Fibroblast of mammary gland (primary cell): ENCODE measurements around the gene TRPM3.

ENCODE experiments used
- DNase-seq: peaks from one replicate; pipeline ENCODE4 v3.0.0-alpha.2; 2010; ENCODE audit warnings: low read depth
- H3K4me3 ChIP-seq: 2 replicates; pipeline ENCODE4 v1.5.1; 2011; ENCODE audit warnings: low read depth, mild to moderate bottlenecking, low read length, moderate library complexity; ENCODE audit not compliant: control insufficient read depth
- TF ChIP-seq, protein P1 (sequence below): conservative IDR thresholded peaks from 2 replicates; pipeline ENCODE4 v1.5.1; 2011; ENCODE audit warnings: low read depth, low read length, inconsistent platforms; ENCODE audit not compliant: control insufficient read depth, insufficient read depth

TRPM3 gene

DNA sequence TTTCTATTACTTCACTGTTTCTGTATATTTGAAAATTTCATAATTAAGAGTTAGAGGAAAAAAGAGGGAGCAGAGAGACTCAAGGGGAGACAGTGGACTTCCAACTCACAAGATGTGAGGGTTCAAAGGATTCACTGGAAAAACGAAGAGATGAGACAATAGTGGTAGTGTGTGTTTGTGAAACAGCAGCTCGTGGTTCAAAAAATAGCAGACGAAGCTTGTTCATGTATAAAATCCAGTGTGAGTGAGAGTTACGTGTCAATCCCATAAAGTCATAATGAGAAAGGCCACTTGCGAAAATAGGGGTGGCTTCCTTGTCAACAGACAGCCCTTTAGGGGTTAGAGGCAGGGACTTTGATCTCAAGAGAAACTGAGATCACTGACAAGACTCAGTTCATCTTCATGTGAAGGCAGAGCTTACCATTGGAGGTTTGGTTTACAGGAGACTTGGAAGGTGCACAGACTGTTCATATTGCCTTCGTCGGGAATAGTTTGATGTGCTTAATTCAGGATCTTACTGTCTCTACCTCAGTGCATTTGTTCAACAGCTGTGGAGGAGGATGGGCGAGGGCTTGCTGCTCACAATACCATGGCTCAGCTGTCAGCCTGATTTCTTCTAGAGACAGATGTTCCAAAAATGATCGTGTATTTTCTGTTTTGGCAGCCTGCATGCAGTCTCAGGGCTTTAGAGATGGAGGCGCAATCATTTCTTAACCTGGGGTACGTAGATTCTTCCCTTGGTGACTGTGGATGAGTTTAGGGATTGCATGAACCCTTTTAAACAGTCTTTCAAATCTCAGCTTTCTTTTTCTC lies 601.3 kb downstream of the TRPM3 start:
- DNase-seq, result no peak
- H3K4me3 ChIP-seq, result no peak overlapping the region

DNA sequence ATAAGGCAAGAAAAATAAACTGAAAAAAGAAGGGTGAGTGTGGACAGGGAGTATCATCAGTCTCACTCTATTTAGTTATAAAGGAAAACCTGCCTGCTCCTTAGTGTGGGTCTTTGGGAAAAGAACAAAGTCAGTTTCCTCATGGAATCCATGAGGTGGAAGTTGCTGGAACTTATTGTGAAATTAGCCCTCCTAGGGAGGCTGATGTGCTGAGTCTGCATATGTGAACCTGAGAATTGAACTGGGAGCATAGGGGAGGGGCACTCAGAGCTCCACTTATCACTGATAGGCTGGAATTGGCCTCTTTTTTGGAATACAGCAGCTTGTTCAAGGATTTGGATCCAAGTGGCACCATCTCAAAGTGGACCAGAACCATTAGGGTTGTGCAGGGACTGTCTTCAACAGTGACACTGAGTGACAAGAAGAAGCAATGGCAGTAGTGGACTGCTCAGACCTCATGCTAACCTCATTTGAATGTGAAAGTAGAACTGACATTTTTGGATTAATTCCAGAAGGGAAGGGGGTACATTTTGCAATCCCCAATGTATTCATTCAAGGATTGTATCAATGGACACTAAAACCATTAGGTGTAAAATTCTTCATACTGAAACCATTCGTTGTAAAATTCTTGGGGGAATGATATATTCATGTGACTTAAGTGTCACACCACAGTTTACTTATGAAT lies 603.4 kb downstream of the TRPM3 start:
- DNase-seq, result peak; percentile 51
- TF ChIP-seq, protein P1, sequence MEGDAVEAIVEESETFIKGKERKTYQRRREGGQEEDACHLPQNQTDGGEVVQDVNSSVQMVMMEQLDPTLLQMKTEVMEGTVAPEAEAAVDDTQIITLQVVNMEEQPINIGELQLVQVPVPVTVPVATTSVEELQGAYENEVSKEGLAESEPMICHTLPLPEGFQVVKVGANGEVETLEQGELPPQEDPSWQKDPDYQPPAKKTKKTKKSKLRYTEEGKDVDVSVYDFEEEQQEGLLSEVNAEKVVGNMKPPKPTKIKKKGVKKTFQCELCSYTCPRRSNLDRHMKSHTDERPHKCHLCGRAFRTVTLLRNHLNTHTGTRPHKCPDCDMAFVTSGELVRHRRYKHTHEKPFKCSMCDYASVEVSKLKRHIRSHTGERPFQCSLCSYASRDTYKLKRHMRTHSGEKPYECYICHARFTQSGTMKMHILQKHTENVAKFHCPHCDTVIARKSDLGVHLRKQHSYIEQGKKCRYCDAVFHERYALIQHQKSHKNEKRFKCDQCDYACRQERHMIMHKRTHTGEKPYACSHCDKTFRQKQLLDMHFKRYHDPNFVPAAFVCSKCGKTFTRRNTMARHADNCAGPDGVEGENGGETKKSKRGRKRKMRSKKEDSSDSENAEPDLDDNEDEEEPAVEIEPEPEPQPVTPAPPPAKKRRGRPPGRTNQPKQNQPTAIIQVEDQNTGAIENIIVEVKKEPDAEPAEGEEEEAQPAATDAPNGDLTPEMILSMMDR, result no peak
- no peak overlapping the region for H3K4me3 ChIP-seq

More for the DNA sequence above, 601.3 kb downstream of the TRPM3 start:
- TF ChIP-seq, protein P1, result no peak

DNA sequence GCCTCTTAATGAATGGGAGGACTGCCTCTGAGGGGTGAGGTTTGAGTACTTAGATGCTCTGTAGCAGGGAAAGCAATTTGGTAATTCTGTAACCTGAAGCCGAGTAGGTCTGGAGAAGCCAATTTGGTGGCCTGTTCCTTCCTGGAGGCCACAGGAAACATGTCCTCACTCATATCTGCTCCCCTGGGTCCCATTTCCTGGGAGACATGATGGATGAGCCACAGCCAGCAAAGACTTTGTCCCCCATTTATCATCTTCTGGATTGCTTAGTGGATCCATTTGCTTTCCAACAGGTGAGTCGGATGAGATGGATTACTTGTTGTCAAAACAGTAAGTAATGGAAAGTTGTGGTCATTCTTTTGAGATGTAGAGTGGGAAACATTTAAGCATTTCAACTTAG lies 607.1 kb downstream of the TRPM3 start:
- no peak for DNase-seq
- TF ChIP-seq, protein P1, result no peak
- H3K4me3 ChIP-seq, result no peak overlapping the region

DNA sequence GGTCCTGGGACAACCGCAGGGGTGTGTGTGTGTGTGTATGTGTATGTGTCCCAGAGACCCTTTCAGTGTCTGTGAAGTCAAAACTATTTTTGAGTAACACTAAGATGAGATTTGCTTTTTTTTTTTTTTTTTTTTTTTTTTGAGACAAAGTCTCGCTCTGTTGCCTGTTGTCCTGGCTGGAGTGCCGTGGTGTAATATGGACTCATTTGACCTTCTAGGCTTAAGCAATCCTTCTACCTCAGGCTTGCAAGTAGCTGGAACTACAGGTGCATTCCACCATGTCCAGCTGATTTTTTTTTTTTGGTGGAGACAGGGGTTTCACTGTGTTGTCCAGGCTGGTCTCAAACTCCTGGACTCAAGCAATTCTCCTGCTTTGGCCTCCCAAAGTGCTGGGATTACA lies 609.6 kb downstream of the TRPM3 start:
- TF ChIP-seq, protein P1, result no peak
- no peak overlapping the region for H3K4me3 ChIP-seq
- DNase-seq, result no peak

DNA sequence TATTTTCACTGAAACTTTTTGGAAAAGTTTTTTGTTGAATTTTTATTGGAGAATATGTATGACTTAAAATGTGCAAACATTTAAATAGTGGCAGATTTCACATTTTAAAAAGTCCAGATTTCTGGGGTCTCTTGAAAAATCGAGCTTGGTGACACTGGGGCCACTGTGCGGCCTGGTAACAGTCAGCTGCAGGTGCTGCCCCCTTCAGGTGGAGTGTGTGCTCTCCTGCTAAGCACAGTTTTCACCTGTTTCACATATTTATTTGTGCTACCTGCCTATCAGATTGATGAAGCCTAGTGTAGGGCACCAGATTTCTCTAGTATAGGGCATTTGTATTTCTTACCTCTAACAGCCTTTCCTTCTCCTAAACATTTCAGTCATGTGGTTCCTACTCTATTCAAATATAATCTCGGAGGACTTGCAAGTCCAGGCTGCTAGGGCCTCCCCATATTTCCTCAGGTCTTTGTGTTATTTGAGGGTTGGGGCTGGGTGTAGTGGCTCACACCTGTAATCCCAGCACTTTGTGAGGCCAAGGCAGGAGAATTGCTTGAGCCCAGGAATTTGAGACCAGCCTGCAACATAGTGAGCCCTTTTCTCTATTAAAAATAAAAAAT lies 611.2 kb downstream of the TRPM3 start:
- TF ChIP-seq, protein P1, result peak; percentile 66
- DNase-seq, result no peak
- H3K4me3 ChIP-seq, result no peak overlapping the region

DNA sequence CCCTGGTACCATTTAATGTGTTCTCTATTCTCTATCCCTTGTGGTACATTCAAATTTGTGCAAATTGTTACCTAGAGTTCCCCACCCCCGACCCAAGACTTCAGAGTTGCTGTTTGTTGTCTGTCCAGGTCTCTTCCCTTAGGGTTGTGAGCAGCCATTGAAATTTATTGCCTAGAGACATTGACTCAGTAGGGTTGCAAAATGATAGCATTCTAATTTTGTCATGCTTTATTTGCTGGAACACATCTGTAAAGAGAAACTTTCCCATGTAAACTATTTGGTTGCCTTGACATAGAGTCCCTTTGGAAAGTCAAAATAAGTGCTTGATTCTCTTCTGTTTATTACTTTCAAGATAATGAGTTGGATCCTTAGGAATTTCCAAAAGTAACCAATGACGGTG lies 615.3 kb downstream of the TRPM3 start:
- DNase-seq, result peak; percentile 64
- no peak overlapping the region for H3K4me3 ChIP-seq
- TF ChIP-seq, protein P1, result no peak
